Measurements from ENCODE around the gene ZNF408. TPM values are rescaled to one million over a fixed set of nuclear protein-coding genes. Genes with fewer than 3 reads are reported as not detected.

The ZNF408 gene
- total and polyA plus RNA-seq, 10 donors, result 4.7 to 17.4 (median 10.1) TPM

GRCh38 chr11:46727952-46728658 is 27.3 kb downstream of the ZNF408 start:
- WGBS, 5 donors, result 89 to 93% (median 92%) methylated on average over 14 to 17 of the region's 17 CpGs
- TF ChIP-seq CTCF (IDR thresholded peaks at IDR 0.05 in 8 of 11, conservative IDR thresholded peaks at IDR 0.05 in 3 of 11) (no peak), POLR2AphosphoS5 (IDR thresholded peaks at IDR 0.05) (no peak), POLR2A (IDR thresholded peaks at IDR 0.05) (no peak)
- Histone ChIP-seq H3K27me3 (replicated peaks in 1 of 7) (no peaks in the 10 kb centered on the region), H3K36me3 (no peaks in the 10 kb centered on the region), H3K9me3 (no peaks in the 10 kb centered on the region), H3K4me1 (no peaks in the 10 kb centered on the region), H3K4me3 (no peak overlapping the region), H3K27ac (no peak overlapping the region)
- DNase-seq, result peak; percentile 54
- intact Hi-C loops (cut with DNase I; ENCODE audit: low total_unique reads), result no loop called here

GRCh38 chr11:46728659-46729040 is 27.8 kb downstream of the ZNF408 start:
- DNase-seq, result peak; percentile 62
- H3K36me3 ChIP-seq, result no peaks in the 10 kb centered on the region
- 88 to 90% (median 88%) methylated on average over 9 of the region's 9 CpGs for WGBS, 5 donors
- TF ChIP-seq POLR2AphosphoS5 (IDR thresholded peaks at IDR 0.05) (no peak), CTCF (IDR thresholded peaks at IDR 0.05 in 8 of 11, conservative IDR thresholded peaks at IDR 0.05 in 3 of 11) (no peak), POLR2A (IDR thresholded peaks at IDR 0.05) (no peak)
- intact Hi-C loops (cut with DNase I; ENCODE audit: low total_unique reads), result no loop called here
- no peaks in the 10 kb centered on the region for H3K9me3 ChIP-seq
- H3K4me3 ChIP-seq, result no peak overlapping the region
- H3K27ac ChIP-seq, result no peak overlapping the region
- H3K4me1 ChIP-seq, result no peaks in the 10 kb centered on the region
- H3K27me3 ChIP-seq (replicated peaks in 1 of 7), result no peaks in the 10 kb centered on the region

GRCh38 chr11:46729110-46730027 is 28.5 kb downstream of the ZNF408 start:
- no peaks in the 10 kb centered on the region for H3K36me3 ChIP-seq
- TF ChIP-seq POLR2AphosphoS5 (IDR thresholded peaks at IDR 0.05) (no peak), POLR2A (IDR thresholded peaks at IDR 0.05) (no peak), CTCF (IDR thresholded peaks at IDR 0.05 in 8 of 11, conservative IDR thresholded peaks at IDR 0.05 in 3 of 11) (no peak)
- WGBS, 5 donors, result 87 to 92% (median 91%) methylated on average over 17 to 24 of the region's 24 CpGs
- no peak overlapping the region for H3K27ac ChIP-seq
- peak; percentile 59 for DNase-seq
- H3K4me3 ChIP-seq, result no peak overlapping the region
- intact Hi-C loops (cut with DNase I; ENCODE audit: low total_unique reads), result no loop called here
- no peaks in the 10 kb centered on the region for H3K4me1 ChIP-seq
- no peaks in the 10 kb centered on the region for H3K27me3 ChIP-seq (replicated peaks in 1 of 7)
- no peaks in the 10 kb centered on the region for H3K9me3 ChIP-seq

- TF ChIP-seq POLR2AphosphoS5 (IDR thresholded peaks at IDR 0.05), result no peak
- TF ChIP-seq POLR2A (IDR thresholded peaks at IDR 0.05), result no peak
- no peak for TF ChIP-seq CTCF (IDR thresholded peaks at IDR 0.05 in 8 of 11, conservative IDR thresholded peaks at IDR 0.05 in 3 of 11)
- Histone ChIP-seq H3K27me3 (replicated peaks in 1 of 7) (no peaks in the 10 kb centered on the region), H3K36me3 (no peaks in the 10 kb centered on the region), H3K4me3 (no peak overlapping the region), H3K9me3 (no peaks in the 10 kb centered on the region), H3K4me1 (no peaks in the 10 kb centered on the region), H3K27ac (no peak overlapping the region)
- peak; percentile 29 for DNase-seq
- intact Hi-C loops (cut with DNase I; ENCODE audit: low total_unique reads), result no loop called here
- WGBS, 5 donors, result 71 to 89% (median 79%) methylated on average over 4 of the region's 4 CpGs
Measured at GRCh38 chr11:46731545-46731944, 30.7 kb downstream of the ZNF408 start.

Measured in spleen (tissue), 11 donors.